ENCODE measurements around the gene LSM2. TPM values are rescaled to one million over a fixed set of nuclear protein-coding genes. Genes with fewer than 3 reads are reported as not detected.

The LSM2 gene
- total and polyA plus RNA-seq, 9 of the 15 experiments (the other 6 are each of a cell fraction or from before 2014, with no cell fraction given): 154 to 407 (median 223) TPM

DNA sequence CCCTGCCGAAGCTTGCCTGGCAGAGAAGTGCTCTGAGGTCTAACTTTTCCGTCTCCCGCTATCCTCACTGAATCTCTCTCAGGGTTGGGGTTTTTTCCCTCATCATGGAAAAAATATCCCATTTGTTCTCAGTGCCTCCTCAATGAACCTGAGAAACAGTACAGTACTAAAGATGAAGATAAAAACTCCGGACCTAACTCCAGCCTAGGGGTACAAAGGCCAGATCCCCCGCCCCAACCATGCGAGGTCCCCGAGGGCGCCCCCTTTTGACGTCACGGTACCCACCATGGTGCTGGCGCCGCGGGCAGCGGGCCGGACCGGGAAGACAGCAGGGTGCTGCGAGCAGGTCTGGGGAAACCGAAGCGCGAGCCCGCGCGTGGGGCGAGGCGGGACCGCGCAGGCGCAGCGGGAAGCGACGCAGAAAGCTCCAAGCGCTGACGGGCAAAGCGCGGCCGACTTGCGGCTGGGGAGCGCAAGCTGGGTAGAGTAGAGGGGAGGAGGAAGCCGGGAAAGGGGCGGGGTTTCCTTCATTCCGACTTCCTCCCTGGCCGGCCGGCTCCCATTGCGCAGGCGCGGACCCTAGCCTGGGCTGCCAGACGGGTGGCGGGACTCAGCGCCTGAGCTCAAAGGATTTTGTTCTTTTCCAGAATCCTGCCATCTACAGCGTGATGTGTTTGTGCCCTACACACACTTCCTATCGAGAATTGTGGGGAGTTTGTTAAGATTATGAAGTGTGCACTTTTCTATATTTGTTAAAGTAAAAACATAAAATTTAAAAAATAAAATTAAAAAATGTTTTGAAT lies at the start of gene LSM2 (continued):
- TF ChIP-seq ZNF75A (CRISPR knock-in tag; IDR thresholded peaks at IDR 0.05) (0 out of 2 replicates have a peak, but pooled peaks have one; percentile 10), ETV5 (CRISPR knock-in tag; IDR thresholded peaks at IDR 0.05; ENCODE audit: low read depth) (peak; percentile 79), POLR2G (IDR thresholded peaks at IDR 0.05; ENCODE audit: low read depth, low read length) (peak; percentile 97), CREB1 (IDR thresholded peaks at IDR 0.05) (peak; percentile 96), CREB1 (CRISPR knock-in tag; IDR thresholded peaks at IDR 0.05) (peak; percentile 98), TOE1 (IDR thresholded peaks at IDR 0.05; ENCODE audit: borderline replicate concordance) (peak; percentile 78; the same call in 1 of the 2 replicates), TOE1 (CRISPR knock-in tag; IDR thresholded peaks at IDR 0.05; ENCODE audit: borderline replicate concordance, low read depth) (no peak), TCF3 (CRISPR knock-in tag; IDR thresholded peaks at IDR 0.05) (peak; percentile 41), MCM2 (IDR thresholded peaks at IDR 0.05; ENCODE audit: low read depth) (no peak), MED1 (CRISPR knock-in tag; IDR thresholded peaks at IDR 0.05; ENCODE audit: borderline replicate concordance) (no peak), NFYB (IDR thresholded peaks at IDR 0.05; ENCODE audit: extremely low read depth, insufficient read length) (no peak), ESRRA (IDR thresholded peaks at IDR 0.05; ENCODE audit: borderline replicate concordance, low read depth) (peak; percentile 81), CHD2 (IDR thresholded peaks at IDR 0.05; ENCODE audit: low read depth, low read length) (0 out of 2 replicates have a peak, but pooled peaks have one; percentile 11), SMARCA4 (IDR thresholded peaks at IDR 0.05) (peak; percentile 25; the same call in 1 of the 2 replicates), TBL1XR1 (IDR thresholded peaks at IDR 0.05; ENCODE audit: low read length in 2 of 2) (peak in 1 of 2 experiments; percentile 75; a peak in 1 of 4 replicates), TSC22D4 (tag; IDR thresholded peaks at IDR 0.05) (no peak)
- TF ChIP-seq, protein P1, sequence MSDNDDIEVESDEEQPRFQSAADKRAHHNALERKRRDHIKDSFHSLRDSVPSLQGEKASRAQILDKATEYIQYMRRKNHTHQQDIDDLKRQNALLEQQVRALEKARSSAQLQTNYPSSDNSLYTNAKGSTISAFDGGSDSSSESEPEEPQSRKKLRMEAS (CRISPR knock-in tag; IDR thresholded peaks at IDR 0.05): peak; percentile 91
- TF ChIP-seq, protein P2, sequence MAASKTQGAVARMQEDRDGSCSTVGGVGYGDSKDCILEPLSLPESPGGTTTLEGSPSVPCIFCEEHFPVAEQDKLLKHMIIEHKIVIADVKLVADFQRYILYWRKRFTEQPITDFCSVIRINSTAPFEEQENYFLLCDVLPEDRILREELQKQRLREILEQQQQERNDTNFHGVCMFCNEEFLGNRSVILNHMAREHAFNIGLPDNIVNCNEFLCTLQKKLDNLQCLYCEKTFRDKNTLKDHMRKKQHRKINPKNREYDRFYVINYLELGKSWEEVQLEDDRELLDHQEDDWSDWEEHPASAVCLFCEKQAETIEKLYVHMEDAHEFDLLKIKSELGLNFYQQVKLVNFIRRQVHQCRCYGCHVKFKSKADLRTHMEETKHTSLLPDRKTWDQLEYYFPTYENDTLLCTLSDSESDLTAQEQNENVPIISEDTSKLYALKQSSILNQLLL (CRISPR knock-in tag; IDR thresholded peaks at IDR 0.05; ENCODE audit: borderline replicate concordance): no peak
- TF ChIP-seq, protein P3, sequence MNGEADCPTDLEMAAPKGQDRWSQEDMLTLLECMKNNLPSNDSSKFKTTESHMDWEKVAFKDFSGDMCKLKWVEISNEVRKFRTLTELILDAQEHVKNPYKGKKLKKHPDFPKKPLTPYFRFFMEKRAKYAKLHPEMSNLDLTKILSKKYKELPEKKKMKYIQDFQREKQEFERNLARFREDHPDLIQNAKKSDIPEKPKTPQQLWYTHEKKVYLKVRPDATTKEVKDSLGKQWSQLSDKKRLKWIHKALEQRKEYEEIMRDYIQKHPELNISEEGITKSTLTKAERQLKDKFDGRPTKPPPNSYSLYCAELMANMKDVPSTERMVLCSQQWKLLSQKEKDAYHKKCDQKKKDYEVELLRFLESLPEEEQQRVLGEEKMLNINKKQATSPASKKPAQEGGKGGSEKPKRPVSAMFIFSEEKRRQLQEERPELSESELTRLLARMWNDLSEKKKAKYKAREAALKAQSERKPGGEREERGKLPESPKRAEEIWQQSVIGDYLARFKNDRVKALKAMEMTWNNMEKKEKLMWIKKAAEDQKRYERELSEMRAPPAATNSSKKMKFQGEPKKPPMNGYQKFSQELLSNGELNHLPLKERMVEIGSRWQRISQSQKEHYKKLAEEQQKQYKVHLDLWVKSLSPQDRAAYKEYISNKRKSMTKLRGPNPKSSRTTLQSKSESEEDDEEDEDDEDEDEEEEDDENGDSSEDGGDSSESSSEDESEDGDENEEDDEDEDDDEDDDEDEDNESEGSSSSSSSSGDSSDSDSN (IDR thresholded peaks at IDR 0.05; ENCODE audit: borderline replicate concordance in 1 of 2, low read depth in 2 of 2, low read length in 2 of 2): peak; percentile 59 to 73; a peak in 3 of 4 replicates
- TF ChIP-seq, protein P4, sequence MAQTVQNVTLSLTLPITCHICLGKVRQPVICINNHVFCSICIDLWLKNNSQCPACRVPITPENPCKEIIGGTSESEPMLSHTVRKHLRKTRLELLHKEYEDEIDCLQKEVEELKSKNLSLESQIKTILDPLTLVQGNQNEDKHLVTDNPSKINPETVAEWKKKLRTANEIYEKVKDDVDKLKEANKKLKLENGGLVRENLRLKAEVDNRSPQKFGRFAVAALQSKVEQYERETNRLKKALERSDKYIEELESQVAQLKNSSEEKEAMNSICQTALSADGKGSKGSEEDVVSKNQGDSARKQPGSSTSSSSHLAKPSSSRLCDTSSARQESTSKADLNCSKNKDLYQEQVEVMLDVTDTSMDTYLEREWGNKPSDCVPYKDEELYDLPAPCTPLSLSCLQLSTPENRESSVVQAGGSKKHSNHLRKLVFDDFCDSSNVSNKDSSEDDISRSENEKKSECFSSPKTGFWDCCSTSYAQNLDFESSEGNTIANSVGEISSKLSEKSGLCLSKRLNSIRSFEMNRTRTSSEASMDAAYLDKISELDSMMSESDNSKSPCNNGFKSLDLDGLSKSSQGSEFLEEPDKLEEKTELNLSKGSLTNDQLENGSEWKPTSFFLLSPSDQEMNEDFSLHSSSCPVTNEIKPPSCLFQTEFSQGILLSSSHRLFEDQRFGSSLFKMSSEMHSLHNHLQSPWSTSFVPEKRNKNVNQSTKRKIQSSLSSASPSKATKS (CRISPR knock-in tag; IDR thresholded peaks at IDR 0.05): no peak
- TF ChIP-seq, protein P5, sequence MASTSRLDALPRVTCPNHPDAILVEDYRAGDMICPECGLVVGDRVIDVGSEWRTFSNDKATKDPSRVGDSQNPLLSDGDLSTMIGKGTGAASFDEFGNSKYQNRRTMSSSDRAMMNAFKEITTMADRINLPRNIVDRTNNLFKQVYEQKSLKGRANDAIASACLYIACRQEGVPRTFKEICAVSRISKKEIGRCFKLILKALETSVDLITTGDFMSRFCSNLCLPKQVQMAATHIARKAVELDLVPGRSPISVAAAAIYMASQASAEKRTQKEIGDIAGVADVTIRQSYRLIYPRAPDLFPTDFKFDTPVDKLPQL (IDR thresholded peaks at IDR 0.05; ENCODE audit: extremely low read depth, insufficient read length): no peak
